NCI-H1930 (cell line): ENCODE data around the gene GBX1.

Source experiments
- DNase-seq, 2 experiments: peaks; one replicate each; lab custom pipeline; 2025; lab: John Stamatoyannopoulos, UW

The GBX1 gene

GRCh38 chr7:151139071-151139790 lies 28.3 kb downstream of the GBX1 start:
- no peak for DNase-seq

DNA sequence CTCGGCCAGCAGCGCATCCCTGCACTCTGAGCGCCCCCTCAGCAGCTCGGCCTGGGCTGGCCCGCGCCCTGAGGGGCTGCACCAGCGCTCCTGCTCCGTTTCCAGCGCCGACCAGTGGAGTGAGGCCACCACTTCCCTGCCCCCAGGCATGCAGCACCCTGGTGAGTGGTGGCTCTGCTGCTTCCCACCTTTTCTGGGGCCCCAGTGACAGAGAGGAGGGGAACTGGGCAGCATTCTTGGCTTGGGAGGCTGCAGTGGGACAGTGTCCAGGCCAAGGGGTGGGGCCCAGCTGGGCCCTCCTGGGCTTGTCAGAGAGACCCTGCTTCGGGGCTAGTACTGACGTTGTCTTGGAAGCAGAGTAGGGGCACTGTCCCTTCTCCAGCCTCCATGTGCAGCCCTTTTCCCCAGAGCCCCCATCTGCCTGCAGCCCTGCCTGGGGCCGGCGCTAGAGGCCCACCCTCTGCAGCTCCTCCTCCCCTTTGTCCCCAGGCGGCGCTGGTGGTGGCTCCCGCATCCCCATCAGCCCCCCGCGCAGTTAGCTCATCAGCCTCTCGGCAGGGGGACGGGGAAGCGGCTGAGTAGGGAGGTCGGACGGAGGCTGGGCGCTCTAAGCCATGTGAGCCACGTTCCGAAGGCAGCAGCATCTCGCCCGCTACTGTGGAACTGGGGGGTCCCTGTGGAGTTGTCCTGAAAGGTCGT lies 29.2 kb downstream of the GBX1 start:
- no peak for DNase-seq

DNA sequence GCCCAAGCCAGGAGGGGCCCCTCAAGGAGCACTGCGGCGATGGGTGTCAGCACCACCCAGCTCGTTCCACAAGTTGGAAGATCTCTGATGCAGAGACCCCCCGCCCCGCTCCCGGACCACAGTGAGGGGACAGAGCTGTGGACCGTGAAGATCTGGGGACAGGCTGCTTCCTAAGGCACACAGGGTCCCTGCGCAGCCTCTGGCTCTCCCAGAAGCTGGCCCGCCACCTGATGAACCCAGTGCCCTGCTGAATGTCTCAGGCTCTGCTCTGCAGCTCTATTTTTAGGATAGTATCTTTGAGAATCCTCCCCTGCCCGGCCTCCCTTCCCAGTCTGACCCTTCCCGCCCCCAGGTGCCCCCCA lies 29.7 kb downstream of the GBX1 start:
- DNase-seq: no peak

- DNase-seq: no peak
These were observed 30.3 kb downstream of the GBX1 start for GRCh38 chr7:151137076-151137675.

DNA sequence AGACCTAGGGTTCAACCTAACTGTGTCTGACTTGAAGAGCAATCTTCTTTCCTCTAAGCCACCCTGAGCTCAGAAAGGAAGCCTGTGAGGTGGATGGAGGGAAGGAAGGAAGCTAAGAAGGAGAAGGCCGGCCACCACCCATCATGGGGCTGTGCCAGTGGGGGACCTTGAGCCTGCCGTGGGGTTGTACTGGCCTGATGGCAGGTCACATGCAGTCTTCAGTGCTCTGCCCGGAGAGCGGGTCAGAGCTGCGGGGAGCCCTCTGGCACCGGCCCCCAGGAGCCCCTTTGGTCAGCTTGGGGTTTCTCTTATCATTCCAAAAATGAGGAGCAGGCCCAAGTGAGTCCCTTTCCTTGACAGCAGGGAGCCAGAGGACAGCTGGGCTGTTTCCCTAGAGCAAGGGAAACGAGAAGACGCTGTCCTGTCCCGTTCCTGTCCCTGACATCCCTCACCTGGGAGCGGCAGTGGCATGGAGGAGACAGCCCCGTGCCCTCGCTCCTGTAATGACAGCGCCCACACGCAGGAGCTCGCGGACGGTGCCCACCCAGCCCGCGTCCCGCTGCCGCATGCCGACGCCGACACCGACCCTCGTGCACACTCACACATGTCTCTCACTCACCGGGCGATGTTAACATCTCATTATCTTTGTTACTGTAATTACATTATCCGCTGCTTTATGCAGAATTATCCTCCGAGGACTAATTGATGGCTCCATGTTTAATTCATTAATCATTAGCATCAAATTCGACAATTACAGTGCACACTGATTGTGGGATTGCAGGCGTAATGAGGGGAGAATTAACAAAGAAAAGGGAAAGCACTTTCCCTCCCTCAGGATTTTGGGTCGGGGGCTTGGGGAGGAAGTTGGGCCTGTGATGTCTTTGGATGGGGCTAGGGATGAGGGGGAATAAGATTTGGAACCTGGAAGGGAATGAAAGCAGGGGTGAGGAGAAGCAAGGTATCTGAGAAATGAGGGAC lies 31.3 kb downstream of the GBX1 start:
- DNase-seq: no peak

DNA sequence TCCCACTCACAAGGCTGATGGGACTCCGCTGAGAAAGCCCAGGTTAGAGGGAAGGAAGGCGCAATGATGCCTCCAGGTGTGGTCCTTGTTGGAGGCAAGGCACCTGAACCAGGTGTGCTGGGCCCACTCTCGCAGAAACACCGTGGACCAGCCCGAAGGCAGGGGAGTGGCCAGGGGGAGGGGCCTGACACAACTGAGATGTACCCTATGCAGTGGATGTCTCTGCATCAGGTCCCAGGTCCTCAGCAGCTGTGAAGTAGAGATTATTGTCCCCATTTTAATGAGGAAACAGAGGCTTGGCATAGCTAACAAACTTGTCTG lies 32.0 kb downstream of the GBX1 start:
- no peak for DNase-seq

DNA sequence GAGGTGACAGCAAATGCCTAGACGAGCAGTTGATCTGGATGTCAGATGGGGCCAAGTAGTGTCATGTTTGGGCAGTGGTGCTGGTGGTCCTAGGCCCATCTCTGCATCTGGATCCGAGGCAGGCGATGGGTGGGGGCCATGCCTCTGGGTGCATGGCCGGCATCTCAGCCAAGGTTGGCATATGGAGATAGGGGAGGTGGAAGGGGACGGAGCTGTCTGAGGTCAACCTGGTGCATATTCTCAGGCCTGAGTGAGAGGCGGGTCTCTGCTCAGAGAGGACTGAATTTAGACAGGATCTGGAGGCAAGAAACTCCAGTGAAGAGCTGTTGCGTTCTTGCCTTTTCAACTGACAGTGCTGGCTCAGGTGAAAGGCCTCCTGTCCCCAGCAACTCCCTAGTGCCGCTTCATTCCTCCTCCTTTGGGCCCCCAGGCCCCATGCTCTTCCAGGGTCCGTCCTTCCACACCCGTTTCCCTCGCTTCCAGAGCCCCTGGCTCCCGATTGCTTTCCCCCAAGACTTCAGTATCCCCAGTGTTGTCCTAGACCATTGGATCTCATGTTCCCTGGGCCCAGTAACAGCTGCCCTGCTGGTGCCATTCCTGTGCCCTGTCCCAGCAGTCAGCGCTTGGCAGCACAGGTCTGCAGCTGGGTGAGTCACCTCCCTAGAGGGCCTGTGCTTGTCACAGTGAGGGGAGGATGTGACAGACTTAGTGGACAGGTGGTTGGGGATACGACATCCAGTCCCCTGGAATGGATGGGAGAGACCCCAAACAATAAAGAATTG lies 32.6 kb downstream of the GBX1 start:
- DNase-seq: no peak

- no peak for DNase-seq
These were observed 33.3 kb downstream of the GBX1 start for GRCh38 chr7:151133986-151134742.

- no peak for DNase-seq
These were observed 34.1 kb downstream of the GBX1 start for GRCh38 chr7:151133266-151133985.

DNA sequence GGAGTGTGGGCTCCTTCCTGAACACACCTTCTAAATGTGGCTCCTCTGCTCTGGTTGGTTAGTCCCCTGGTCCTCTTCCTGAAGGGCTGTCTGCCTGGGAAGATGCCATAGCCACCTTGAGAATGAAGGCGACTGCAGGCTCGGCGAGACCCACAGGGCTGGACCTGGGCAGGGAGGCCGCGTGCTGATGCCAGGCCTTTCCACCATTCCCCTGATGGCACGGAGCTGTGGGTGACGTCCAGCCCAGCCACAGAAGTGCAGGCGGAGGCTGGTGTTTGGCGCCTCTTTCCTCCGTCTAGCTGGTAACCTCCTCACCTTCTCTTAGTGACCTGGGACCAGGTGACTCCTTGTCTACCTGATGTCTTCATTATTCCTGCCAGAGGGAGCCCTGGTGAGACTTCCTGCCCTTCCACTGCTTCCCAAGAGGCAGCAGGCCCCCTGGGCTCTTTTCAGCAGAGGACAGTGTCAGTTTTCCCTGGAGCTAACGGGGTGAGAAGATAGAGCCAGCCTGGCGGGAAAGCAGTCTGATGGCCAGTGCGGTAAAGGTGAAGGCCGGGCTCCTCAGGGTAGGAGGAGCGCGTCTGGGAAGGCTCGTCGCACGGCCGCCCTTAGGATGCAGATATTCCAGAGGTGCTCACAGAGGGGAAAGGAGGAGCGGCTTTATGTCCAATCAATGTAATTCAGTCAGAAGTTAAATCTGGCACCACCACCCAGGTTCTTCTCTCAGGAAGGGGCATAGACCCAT lies 34.9 kb downstream of the GBX1 start:
- no peak for DNase-seq

GRCh38 chr7:151131592-151132293 lies 35.8 kb downstream of the GBX1 start:
- no peak for DNase-seq

GRCh38 chr7:151131224-151131591 lies 36.3 kb downstream of the GBX1 start:
- no peak for DNase-seq

DNA sequence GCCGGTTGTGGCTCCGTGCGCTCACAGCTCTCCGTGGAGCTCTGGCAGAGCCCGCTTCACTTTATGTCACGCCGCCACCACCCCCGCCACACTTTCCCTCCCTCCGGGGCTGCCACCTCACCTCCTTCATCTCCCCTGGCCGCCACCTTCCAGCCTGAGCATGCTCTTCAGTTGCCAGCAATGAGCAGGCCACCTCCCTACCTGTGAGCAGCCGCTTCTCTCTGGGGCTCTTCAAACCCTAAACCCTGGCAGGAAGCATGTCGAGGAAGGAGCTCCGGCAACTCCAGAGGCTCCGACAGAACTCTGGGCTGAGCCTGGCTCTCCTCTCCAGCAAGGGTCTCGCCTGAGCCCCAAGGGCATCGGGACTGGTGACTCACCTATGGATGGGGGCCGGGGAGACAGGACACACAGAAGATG lies 36.7 kb downstream of the GBX1 start:
- no peak for DNase-seq

GRCh38 chr7:151129960-151130591 lies 37.4 kb downstream of the GBX1 start:
- DNase-seq: no peak

DNA sequence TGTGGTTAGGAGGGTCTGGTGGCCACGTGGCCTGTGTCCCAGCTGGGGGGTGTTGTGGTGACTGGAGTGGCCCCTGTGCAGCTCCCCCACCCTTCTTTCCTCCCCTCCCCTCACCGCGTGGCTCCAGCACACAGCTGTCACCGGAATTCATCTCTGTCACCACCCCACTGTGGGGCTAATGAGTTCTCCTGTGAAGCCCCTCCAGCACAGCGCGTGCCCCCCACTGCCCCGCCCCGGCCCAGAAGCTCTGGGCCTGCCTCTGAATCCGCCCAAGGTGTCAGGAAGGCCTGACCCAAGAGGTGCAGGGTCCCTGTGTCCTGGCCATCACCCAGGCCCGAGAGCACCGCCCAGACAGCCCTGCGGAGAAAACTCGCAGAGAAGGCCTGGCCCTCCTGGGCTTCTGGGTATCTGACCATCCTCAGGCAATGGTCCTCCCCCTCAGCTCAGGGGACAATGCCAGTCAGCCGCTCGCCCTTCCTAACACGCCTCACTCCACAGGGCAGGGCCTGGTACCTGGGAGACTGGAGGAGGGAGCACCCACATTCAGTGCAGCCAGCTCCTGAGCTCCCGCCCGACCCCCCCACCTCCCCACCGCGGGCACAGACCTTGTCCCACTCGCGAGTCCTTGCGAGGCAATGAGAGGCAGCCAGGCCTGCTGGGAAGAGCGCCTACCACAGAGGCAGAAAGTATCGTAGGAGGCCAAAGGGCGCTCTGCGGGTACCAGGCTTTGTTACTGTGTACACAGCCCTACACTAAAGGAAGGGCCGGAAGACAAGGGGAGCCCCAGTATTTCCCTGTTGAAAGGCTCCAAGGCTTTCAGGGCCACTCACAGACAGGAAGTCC lies 38.2 kb downstream of the GBX1 start:
- no peak for DNase-seq

- no peak for DNase-seq
These were observed 38.8 kb downstream of the GBX1 start for GRCh38 chr7:151128716-151129115.

DNA sequence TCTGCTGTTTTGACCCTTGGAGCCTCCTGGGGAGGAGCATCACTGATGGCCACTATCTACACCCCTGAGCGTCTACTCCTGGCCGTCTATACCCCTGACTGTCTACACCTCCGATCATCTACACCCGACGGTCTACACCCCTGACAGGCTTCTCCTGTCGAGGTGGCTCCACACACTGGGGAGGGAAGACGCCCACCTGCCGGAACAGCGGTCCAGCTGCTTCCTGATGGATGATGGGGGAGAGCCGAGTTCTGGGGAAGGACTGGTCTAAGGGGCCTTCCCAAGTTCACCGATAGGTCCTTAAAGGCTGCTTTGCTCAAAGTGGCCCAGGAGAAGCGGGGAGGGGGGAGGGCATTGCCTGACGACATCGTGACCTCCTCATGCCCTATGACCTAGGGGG lies 39.4 kb downstream of the GBX1 start:
- DNase-seq: no peak
